ENCODE measurements around the gene CYP3A4.
"Not testable (repeated sequence)": the region's sequence is repeated elsewhere in the genome, so short reads cannot be mapped to it uniquely, and the experiment has no call there.

The CYP3A4 gene

DNA sequence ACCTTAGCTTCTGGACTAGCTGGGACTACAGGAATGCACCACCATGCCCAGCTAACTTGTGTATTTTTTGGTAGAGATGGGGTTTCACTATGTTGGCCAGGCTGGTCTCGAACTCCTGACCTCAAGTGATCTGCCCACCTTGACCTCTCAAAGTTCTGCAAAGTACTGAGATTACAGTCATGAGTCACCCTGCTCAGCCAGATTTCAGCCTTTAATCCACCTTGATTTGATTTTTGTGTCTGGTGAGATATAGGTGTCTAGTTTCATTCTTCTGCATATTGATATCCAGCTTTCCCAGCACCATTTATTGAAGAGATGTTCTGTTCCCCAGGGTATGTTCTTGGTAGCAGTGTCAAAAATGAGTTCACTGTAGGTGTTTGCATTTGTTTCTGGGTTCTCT, 28.9 kb downstream of the CYP3A4 start:
- DNase-seq (ENCODE audit: low read depth in 1 of 2, low spot score in 1 of 2): no peak

DNA sequence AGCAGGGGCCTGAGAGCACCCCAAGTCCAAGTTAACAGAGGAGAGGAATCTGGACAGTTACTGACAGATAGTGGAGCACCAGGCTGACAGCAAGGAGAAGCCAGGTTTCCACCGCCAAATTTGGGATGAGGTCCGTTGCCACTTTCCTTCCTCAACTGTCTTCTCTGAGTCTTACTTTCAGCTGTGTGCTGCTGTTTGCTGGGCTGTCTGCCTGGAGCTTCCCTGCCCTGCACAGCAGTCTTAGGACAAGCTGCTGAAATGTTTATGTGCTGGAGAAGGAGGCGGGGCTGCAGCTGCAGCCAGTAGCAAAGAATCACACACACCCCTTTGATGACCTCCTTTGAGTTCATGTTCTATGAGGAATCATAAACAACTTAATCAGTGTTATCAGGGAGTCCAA, 31.6 kb downstream of the CYP3A4 start:
- no peak for DNase-seq (ENCODE audit: low read depth in 1 of 2, low spot score in 1 of 2)

GRCh38 chr7:99751322-99752052, 32.5 kb downstream of the CYP3A4 start:
- DNase-seq (ENCODE audit: low read depth in 1 of 2, low spot score in 1 of 2): not testable (repeated sequence)

DNA sequence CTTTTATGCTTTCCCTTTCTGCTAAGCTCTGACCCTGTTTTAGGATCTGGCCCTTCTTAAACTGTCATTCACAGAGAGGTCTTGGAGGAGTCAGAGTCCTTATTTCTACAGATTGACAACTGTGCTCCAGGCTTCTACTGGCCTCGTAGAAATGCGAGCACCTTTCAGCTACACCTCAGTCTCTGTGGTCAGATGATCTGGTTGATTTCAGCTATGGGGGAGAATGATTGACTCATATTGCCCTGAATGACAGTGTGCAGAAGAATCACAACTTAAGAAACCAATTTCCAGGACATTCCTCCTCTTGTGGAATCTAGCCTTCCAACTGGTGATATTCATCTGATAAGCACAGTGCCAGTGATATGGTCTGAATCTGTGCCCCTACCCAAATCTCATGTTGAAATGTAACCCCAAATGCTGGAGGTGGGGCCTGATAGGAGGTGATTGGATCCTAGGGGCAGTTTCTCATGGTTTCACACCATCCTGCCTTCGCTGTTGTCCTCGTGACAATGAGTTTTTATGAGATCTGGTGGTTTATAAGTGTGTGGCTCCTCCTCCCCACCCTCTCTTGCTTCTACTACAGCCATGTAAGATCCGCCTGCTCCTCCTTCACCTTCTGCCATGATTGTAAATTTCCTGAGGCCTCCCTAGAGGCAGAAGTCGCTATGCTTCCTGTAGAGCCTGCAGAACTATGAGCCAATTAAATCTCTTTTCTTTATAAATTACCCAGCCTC, 35.0 kb downstream of the CYP3A4 start:
- DNase-seq (ENCODE audit: low read depth in 1 of 2, low spot score in 1 of 2): no peak

- DNase-seq (ENCODE audit: low read depth in 1 of 2, low spot score in 1 of 2): not testable (repeated sequence)
Measured at GRCh38 chr7:99746915-99747314, 37.1 kb downstream of the CYP3A4 start.

- DNase-seq (ENCODE audit: low read depth in 1 of 2, low spot score in 1 of 2): not testable (repeated sequence)
Measured at GRCh38 chr7:99745395-99745794, 38.6 kb downstream of the CYP3A4 start.

- no peak for DNase-seq (ENCODE audit: low read depth in 1 of 2, low spot score in 1 of 2)
Measured at GRCh38 chr7:99742737-99743394, 41.1 kb downstream of the CYP3A4 start.

DNA sequence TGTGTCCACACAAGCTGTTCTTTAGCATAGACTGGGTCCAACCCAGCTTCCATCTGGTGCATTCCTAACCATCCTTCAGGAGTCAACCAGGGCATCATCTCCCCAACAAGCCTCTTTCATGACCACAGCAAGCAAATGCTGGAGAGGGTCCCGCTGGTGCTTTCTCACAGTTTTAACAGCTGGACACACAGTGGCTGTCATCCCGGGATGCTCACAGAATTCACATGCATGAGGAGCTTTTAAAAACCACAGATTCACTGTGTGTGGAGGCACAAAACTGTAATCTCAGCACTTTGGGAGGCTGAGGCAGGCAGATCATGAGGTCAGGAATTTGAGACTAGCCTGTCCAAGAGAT, 42.6 kb downstream of the CYP3A4 start:
- no peak for DNase-seq (ENCODE audit: low read depth in 1 of 2, low spot score in 1 of 2)

DNA sequence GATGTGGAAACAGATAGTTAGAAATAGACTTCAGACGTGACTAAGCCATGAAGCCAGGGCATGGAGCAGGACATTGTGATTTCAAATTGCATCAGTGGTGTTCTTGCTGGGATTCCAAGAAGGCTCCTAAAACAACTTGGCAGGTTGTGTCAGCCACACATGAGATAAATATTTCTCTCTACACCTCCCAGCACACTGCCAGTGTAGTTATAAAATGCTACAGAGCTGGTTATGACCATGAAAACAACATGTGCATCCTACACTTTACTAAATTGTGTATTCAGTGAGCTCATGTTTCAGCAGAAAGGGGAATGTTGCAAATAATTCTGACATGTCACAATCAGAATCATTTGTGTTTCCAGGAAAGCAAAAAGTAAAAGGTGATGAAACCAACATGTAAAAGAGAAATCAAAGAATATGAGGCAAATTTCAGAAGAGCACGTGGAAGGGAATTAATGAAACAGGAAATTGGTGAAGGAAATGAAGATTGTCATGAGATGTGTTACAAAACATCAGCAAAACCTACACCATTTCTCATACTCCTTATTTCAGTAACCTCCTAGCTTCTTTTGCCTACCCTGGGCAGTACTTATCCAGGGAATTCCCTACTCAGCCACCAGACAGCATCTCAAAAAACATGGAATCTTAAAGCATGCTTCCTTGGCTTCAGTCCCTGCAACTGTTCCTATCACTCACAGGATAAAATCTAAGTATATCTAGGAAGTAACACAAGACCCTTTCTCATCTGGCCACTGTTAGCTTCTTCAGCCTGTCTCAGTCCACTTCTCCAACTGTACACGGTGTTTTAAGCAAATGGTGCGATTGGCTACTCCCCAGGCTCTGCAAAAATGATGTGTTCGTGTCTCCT, 43.2 kb downstream of the CYP3A4 start:
- no peak for DNase-seq (ENCODE audit: low read depth in 1 of 2, low spot score in 1 of 2)

DNA sequence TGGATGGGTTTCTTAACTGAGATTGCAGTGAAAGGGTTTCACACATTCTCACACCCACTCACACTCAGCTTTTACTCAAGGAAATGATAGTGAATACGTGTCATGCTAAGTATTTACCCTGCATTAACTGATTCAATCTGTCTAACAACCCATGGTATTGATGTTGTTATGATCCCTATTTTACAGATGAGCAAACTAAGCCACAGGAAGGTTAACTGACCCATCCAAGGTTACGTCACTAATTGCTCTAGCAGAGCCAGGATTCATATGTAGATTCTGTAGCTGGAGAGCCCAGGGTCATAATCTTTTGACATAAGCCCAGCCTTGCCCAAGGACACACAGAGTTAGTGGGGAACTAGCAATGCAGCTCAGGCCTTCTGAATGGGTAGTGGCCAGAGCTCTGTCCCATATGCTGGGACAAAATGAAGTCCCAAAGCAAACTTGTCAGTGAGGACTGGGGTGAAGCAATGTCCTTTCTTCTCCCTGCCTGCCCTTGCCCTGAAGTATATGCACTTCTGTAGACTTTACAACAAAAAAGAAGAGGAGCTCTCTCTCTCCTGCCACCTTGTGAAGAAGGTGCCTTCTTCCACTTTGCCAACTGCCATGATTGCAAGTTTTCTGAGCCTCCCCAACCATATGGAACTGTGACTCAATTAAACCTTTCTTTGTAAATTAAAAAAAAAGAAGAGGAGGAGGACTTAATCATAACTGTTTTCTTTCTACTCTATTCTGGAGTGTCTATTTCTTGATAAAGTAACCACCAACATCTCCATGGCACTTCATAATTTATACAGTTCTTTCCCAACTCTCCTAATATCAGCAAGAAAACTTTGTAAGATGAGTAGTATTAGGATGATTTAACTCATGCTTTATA, 44.0 kb downstream of the CYP3A4 start:
- DNase-seq (ENCODE audit: low read depth in 1 of 2, low spot score in 1 of 2): no peak

DNA sequence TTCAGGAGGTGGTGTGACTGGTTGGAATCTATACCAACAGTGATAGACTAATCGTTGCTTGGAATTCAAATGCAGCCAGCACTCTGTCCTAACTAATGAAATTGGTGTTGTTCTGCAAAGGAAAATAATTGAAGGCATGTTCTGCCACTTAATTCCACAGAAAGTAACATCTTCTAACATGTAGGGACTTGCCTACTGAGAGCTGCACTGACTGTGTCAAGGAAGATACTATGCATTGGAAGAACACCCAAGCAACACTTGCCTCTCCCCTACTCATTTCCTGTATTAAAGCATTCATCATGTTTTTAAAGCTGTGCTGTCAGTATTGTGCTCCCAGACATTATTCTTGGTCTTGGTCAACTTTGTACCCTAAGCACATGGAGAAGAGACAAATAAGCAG, 46.3 kb downstream of the CYP3A4 start:
- DNase-seq (ENCODE audit: low read depth in 1 of 2, low spot score in 1 of 2): no peak

- DNase-seq (ENCODE audit: low read depth in 1 of 2, low spot score in 1 of 2): not testable (repeated sequence)
Measured at GRCh38 chr7:99736667-99737066, 47.3 kb downstream of the CYP3A4 start.

DNA sequence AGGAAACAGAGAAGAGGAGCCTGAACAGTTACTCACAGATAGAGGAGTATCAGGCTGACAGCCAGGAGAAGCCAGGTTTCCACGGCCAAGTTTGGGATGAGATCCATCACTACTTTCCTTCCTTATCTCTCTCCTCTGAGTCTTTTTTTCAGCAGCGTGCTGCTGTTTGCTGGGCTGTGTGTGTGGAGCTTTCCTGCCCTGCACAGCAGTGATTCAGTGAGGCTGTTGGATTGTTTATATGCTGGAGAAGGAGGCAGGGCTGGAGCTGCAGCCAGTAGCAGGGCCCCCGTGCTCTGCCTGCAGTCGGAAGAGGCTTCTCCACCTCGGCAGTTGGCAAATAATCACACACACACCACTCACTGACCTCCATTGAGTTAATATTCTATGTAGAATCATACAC, 49.0 kb downstream of the CYP3A4 start, which contains the start of gene CYP3A7:
Gene CYP3A7 (minus strand): TSS at position 210 of the 400 bp plus-strand sequence. CDS start 103 bp downstream, at position 107.
- DNase-seq (ENCODE audit: low read depth in 1 of 2, low spot score in 1 of 2): no peak

GRCh38 chr7:99733448-99733847, 50.5 kb downstream of the CYP3A4 start:
- no peak for DNase-seq (ENCODE audit: low read depth in 1 of 2, low spot score in 1 of 2)

DNA sequence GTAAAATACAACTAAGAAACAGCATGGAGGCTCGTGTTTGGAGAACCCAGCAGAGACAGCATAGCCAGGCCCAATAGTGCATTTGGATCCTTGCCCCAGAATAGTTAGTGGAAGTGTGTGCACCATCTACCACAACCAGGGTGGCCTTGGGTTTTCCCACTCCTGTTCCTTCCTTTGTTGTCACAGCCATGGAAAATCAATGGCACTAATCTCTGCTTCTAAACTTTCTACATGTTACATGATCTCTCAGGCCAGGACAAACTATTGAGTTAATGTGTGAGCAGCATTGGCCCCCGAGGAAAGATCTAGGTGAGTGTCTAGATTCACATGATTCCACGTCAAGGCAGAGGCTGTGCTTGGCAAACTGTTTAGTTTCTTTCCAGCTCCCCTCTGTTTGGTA, 51.0 kb downstream of the CYP3A4 start:
- no peak for DNase-seq (ENCODE audit: low read depth in 1 of 2, low spot score in 1 of 2)

DNA sequence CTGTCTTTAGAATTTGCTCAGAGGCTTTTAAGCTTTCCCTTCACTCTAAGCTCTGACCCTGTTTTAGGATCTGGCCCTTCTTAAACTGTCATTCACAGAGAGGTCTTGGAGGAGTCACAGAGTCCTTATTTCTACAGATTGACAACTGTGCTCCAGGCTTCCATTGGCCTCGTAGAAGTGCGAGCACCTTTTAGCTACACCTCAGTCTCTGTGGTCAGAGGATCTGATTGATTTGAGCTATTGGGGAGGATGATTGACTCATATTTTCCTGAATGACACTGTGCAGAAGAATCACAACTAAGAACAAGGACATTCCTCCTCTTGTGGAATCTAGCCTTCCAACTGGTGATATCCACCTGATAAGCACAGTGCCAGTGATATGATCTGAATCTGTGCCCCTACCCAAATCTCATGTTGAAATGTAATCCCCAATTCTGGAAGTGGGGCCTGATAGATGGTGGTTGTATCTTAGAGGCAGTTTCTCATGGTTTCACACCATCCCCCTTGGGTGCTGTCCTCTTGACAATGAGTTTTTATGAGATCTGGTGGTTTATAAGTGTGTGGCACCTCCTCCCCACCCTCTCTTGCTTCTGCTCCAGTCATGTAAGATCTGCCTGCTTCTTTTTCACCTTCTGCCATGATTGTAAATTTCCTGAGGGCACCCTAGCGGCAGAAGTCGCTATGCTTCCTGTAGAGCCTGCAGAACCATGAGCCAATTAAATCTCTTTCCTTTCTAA, 52.2 kb downstream of the CYP3A4 start:
- DNase-seq (ENCODE audit: low read depth in 1 of 2, low spot score in 1 of 2): no peak

GRCh38 chr7:99730992-99731391, 53.0 kb downstream of the CYP3A4 start:
- no peak for DNase-seq (ENCODE audit: low read depth in 1 of 2, low spot score in 1 of 2)

GRCh38 chr7:99730238-99730810, 53.7 kb downstream of the CYP3A4 start:
- DNase-seq (ENCODE audit: low read depth in 1 of 2, low spot score in 1 of 2): no peak
